SK-N-SH (cell line): ENCODE results near the gene ACOXL.

ENCODE experiments used
- CTCF ChIP-seq: fragments of 200-600 bp; sonication (generic); IDR thresholded peaks from 2 replicates; pipeline ENCODE4 v1.6.1; 2017; ENCODE audit warnings: antibody characterized with exemption, mild to moderate bottlenecking, moderate library complexity
- ELF1 ChIP-seq: IDR thresholded peaks from 2 replicates; pipeline ENCODE4 v1.4.0; 2012
- FOXJ3 ChIP-seq: sonication (generic); formaldehyde crosslinking; IDR thresholded peaks from 2 replicates; pipeline ENCODE4 v1.5.1; 2020; ENCODE audit warnings: mild to moderate bottlenecking, missing genetic modification reagents
- FOXM1 ChIP-seq: IDR thresholded peaks from 2 replicates; pipeline ENCODE4 v1.4.0; 2012; ENCODE audit warnings: low read depth, mild to moderate bottlenecking
- MXI1 ChIP-seq: IDR thresholded peaks from 2 replicates; pipeline ENCODE4 v1.6.1; 2012; ENCODE audit warnings: mild to moderate bottlenecking, low read depth, low read length, improper control_type of control experiment
- NFIC ChIP-seq: IDR thresholded peaks from 2 replicates; pipeline ENCODE4 v1.4.0; 2012; ENCODE audit warnings: borderline replicate concordance
- NRF1 ChIP-seq: IDR thresholded peaks from 2 replicates; pipeline ENCODE4 v1.6.1; 2012; ENCODE audit warnings: low read depth, mild to moderate bottlenecking, low read length
- POLR2AphosphoS5 ChIP-seq: IDR thresholded peaks from 2 replicates; pipeline ENCODE4 v1.6.1; 2012; ENCODE audit warnings: low read depth, low read length
- RCOR1 ChIP-seq: fragments of 150-350 bp; IDR thresholded peaks from 2 replicates; pipeline ENCODE4 v1.6.1; 2017; ENCODE audit warnings: antibody characterized with exemption, low read length
- RFX5 ChIP-seq: IDR thresholded peaks from 2 replicates; pipeline ENCODE4 v1.6.1; 2012; ENCODE audit warnings: mild to moderate bottlenecking, improper control_type of control experiment, low read length
- TAF1 ChIP-seq: IDR thresholded peaks from 2 replicates; pipeline ENCODE4 v1.6.1; 2012; ENCODE audit warnings: low read depth, mild to moderate bottlenecking, low read length, moderate library complexity, borderline replicate concordance
- ZBTB33 ChIP-seq: IDR thresholded peaks from 2 replicates; pipeline ENCODE4 v1.4.0; 2012; ENCODE audit warnings: low read depth, borderline replicate concordance

DNA sequence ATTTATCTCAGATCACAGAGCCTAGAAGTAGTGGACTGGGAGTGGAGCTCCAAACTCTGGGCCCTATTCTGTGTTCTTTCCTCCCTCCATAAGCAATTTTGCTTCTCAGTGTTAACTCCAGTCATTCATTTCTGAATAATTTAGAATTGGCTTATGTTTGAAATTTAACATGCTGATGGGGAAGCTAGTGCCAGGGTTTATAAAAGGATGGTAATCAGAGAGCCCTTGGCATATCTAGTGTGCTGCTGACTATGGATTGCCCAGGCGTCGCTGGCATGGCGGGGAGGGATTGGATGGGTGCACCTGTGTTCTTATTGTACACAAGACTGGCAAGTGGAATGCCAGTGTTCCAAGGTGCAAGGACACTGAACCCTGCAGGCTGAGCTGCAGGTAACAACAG, 177.1 kb downstream of the ACOXL start:
- TF ChIP-seq FOXJ3 (CRISPR knock-in tag) (no peak), RCOR1 (no peak), CTCF (no peak), POLR2AphosphoS5 (no peak), RFX5 (no peak), ELF1 (no peak), MXI1 (no peak), NRF1 (no peak), NFIC (no peak), ZBTB33 (no peak), TAF1 (no peak), FOXM1 (no peak)
